Lower lobe of right lung (tissue), 2 donors: ENCODE results near the gene TYK2. TPM values are rescaled to one million over a fixed set of nuclear protein-coding genes. Genes with fewer than 3 reads are reported as not detected.

Experiments used
- ATAC-seq, 2 donors: fragments of 200-7000 bp; cut with Tn5 transposase; one replicate each; pipeline ENCODE4 v1.9.1; 2020 to 2022; ENCODE audit warnings: mild to moderate bottlenecking in 2 of 2, moderate library complexity in 2 of 2
- DNase-seq: peaks from one replicate; pipeline ENCODE4 v3.0.0-alpha.2; 2020
- H3K27ac ChIP-seq: fragments of 200-600 bp; one replicate; pipeline ENCODE4 v1.8.0; 2022
- H3K27me3 ChIP-seq: fragments of 200-600 bp; one replicate; pipeline ENCODE4 v1.8.0; 2022; ENCODE audit warnings: low read depth
- H3K36me3 ChIP-seq: fragments of 200-600 bp; one replicate; pipeline ENCODE4 v1.8.0; 2022; ENCODE audit warnings: mild to moderate bottlenecking
- H3K4me1 ChIP-seq: fragments of 200-600 bp; one replicate; pipeline ENCODE4 v1.8.0; 2022
- H3K4me3 ChIP-seq: fragments of 200-600 bp; one replicate; pipeline ENCODE4 v1.8.0; 2022; ENCODE audit warnings: mild to moderate bottlenecking
- H3K9me3 ChIP-seq: fragments of 200-600 bp; one replicate; pipeline ENCODE4 v1.8.0; 2022
- CTCF ChIP-seq: fragments of 200-600 bp; IDR thresholded peaks from one replicate; pipeline ENCODE4 v1.8.0; 2022; ENCODE audit warnings: antibody characterized with exemption, mild to moderate bottlenecking
- intact Hi-C: fragments of 100-400 bp; cut with DNase I; formaldehyde crosslinking; loops from one replicate; pipeline ENCODE4 v1.11.0; 2022
- total RNA-seq: library from RNA; stranded (reverse); fragmentation: NEBNext Ultra II Directional; extraction: Animal tissue kit (Norgen Biotek cat#: 25700); gene quantifications from one replicate; pipeline ENCODE4 v1.2.1, GENCODE V29; 2021
- donor health status: DM: no; HTN: yes; CAD: no; lungs with severe emphysema.

TYK2 gene
- total RNA-seq, 1 donor from 2014 or later, result 164 TPM

- no peak overlapping the region for H3K4me3 ChIP-seq
- H3K9me3 ChIP-seq, result no peaks in the 10 kb centered on the region
- ATAC-seq (no peak), DNase-seq (no peak)
- no peak for TF ChIP-seq CTCF
- intact Hi-C loops, result no loop called here
- no peak overlapping the region for H3K27ac ChIP-seq
- no peaks in the 10 kb centered on the region for H3K36me3 ChIP-seq
- H3K4me1 ChIP-seq, result peaks cover 48% of the 10 kb centered on the region
- peaks cover 75% of the 10 kb centered on the region for H3K27me3 ChIP-seq
Measured at GRCh38 chr19:10422046-10422461, 41.7 kb upstream of the TYK2 start.

- no peak for ATAC-seq
- no peaks in the 10 kb centered on the region for H3K9me3 ChIP-seq
- intact Hi-C loops, result no loop called here
- TF ChIP-seq CTCF, result no peak
- no peak for DNase-seq
- no peaks in the 10 kb centered on the region for H3K36me3 ChIP-seq
- peaks cover 79% of the 10 kb centered on the region for H3K27me3 ChIP-seq
- H3K4me3 ChIP-seq, result no peak overlapping the region
- peaks cover 54% of the 10 kb centered on the region for H3K4me1 ChIP-seq
- no peak overlapping the region for H3K27ac ChIP-seq
Measured at GRCh38 chr19:10421240-10422045, 41.1 kb upstream of the TYK2 start.

GRCh38 chr19:10420444-10421239, 40.3 kb upstream of the TYK2 start, which contains the start of gene PDE4A:
TSS of gene PDE4A (plus strand) at chr19:10420538. CDS start at chr19:10420765, 227 bp downstream.
- Histone ChIP-seq H3K9me3 (no peaks in the 10 kb centered on the region), H3K27me3 (peaks cover 79% of the 10 kb centered on the region), H3K4me1 (peaks cover 62% of the 10 kb centered on the region), H3K4me3 (peak within 1 kb of the TSS; percentile 34), H3K27ac (no peak within 1 kb of the TSS), H3K36me3 (no peaks in the 10 kb centered on the region)
- peak; percentile 29 for TF ChIP-seq CTCF
- DNase-seq (no peak), ATAC-seq (no peak)
- intact Hi-C loops, result no loop called here

GRCh38 chr19:10419646-10420443, 39.5 kb upstream of the TYK2 start:
- H3K4me1 ChIP-seq, result peaks cover 62% of the 10 kb centered on the region
- intact Hi-C loops, result no loop called here
- no peak overlapping the region for H3K27ac ChIP-seq
- ATAC-seq (no peak), DNase-seq (no peak)
- no peak for TF ChIP-seq CTCF
- H3K36me3 ChIP-seq, result no peaks in the 10 kb centered on the region
- H3K4me3 ChIP-seq, result peak overlapping the region; percentile 34
- no peaks in the 10 kb centered on the region for H3K9me3 ChIP-seq
- H3K27me3 ChIP-seq, result peaks cover 78% of the 10 kb centered on the region

- no peak overlapping the region for H3K27ac ChIP-seq
- H3K4me1 ChIP-seq, result peaks cover 55% of the 10 kb centered on the region
- H3K36me3 ChIP-seq, result no peaks in the 10 kb centered on the region
- intact Hi-C loops, result no loop called here
- no peak for TF ChIP-seq CTCF
- peaks cover 74% of the 10 kb centered on the region for H3K27me3 ChIP-seq
- ATAC-seq (no peak), DNase-seq (no peak)
- H3K4me3 ChIP-seq, result peak overlapping the region; percentile 34
- H3K9me3 ChIP-seq, result no peaks in the 10 kb centered on the region
Measured at GRCh38 chr19:10419200-10419645, 38.9 kb upstream of the TYK2 start.
